SHP77 treated with DMSO at 0.1 percent for 48 hours (cell line): Measurements from ENCODE around the gene CDH26.
A peak's percentile ranks its signal among the peaks of the same experiment; 100 is the strongest.
"Not testable (repeated sequence)": the region's sequence is repeated elsewhere in the genome, so short reads cannot be mapped to it uniquely, and the experiment has no call there.

Experiments used
- DNase-seq: peaks from one replicate; lab custom pipeline; 2025; lab: John Stamatoyannopoulos, UW

CDH26 gene

DNA sequence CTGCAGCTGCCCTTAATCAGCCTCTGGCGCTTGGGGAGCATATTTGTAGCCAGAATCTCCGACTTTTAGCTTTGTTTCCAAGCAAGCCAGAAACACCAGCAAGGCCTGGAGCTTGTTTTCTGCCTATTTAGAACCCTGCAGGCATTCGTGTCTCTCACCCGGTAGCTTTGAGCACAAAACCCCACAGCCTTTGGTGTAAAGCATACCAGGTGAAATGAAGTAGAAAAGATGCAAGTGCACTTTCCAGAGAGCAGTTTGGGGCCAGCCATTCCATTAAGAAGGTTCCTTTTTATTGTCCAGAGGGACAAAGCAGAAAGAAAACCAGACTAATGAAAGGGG lies 17.3 kb upstream of the CDH26 start:
- no peak for DNase-seq

DNA sequence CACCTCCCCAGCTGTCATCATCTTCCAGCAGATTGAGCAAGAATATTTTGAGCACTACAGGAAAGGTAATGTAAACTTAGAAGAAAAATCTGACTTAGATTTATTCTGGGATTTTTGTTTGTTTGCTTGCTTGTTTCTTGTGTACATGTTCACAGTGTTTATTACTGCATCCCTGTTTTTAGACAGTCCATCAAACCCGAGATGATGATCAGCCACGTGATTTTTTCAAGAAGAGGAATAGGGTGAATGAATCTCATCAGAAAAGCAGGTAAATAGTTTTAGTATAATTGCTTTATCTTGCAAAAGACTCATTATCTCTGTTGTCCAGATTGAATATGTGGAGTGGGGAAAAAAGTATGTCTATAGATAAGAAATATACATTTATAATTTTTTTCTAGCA lies 16.0 kb upstream of the CDH26 start:
- no peak for DNase-seq

GRCh38 chr20:59944726-59945125 lies 13.5 kb upstream of the CDH26 start:
- no peak for DNase-seq

DNA sequence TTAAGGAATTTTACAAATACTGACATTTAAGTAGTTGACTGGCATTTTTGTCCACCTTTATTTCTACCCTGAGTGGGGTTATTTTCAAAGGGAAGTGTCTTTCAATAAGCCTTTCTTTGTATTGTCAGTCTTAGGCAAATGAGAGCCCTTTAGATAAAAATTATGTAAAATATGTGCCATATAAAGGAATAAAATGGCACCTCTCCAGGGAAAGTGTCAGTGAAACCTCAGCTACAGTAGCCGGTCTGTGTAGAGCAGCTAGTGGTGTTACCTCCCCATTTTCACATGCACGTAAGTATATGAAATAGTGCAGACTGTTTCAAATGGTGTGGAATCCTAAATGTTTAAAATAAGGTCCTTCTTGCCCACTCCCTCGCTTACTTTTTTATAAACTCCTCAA lies 13.0 kb upstream of the CDH26 start:
- no peak for DNase-seq

- no peak for DNase-seq
Observed at GRCh38 chr20:59945731-59946130, 12.5 kb upstream of the CDH26 start.

GRCh38 chr20:59947376-59947775 lies 10.8 kb upstream of the CDH26 start:
- DNase-seq = no peak

DNA sequence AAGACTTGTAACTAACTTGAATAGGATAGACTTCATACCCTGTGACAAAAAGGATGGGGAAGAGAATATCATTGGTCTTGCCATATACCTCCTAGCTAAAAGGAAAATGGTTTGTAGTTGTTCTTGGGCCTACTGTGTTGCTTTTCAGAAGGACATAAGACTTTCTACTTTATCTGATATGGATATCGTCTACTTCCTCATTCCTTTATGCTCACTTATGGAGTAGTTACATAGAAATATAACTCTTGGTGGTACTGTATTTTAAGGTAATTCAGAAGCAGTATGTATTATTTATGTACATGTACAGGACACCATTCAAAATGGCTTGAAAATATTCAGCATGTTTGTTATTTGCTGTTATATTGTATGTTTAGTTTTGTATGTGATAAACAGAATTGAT lies 10.0 kb upstream of the CDH26 start:
- DNase-seq = no peak

DNA sequence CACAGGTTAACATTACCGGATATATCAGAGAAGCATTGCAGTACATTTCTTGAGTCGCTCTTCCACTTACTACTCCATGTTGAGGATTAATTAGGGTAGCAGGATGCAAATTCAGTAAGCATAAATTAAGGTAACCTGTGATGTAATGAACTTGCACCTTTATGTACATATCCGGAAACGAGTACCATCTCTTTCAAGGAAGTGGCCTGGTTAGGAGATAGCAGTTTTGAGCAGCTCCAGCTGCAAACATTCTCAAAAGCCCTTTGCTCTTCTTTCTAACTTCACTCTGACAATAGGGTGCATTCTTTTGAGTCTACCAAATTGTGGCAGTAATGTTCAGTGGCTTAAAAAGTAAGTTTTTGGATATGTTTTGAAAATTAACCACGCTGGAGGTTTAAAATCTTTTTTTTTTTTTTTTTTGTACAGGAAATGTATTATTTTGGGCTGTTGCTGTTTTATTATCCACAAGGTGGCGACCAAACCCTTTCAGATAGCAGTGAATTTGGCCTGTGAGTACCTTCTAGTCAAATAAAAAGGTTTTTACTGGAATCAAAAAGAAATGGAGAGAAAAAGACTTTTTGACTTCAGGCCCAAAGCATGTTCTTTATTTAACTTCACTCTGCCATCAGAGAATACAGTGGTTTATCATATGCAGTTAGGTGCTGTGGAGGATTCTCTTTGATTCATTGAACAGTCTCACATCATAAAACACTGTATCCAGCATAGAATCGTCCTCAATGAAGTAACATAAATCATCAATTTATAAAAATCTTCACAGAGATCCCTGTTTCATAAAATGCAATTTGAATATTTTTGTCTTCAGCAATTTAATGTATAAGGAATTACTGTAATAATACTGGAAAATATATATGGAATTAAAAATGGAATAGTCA lies 9.1 kb upstream of the CDH26 start:
- DNase-seq = peak; percentile 38

- DNase-seq = no peak
Observed at GRCh38 chr20:59949911-59950310, 8.3 kb upstream of the CDH26 start.

GRCh38 chr20:59954718-59955117 lies 3.5 kb upstream of the CDH26 start:
- no peak for DNase-seq

GRCh38 chr20:59955131-59955796 lies 3.0 kb upstream of the CDH26 start:
- DNase-seq = peak; percentile 67

GRCh38 chr20:59957568-59957967 lies 655 bp upstream of the CDH26 start:
- not testable (repeated sequence) for DNase-seq

DNA sequence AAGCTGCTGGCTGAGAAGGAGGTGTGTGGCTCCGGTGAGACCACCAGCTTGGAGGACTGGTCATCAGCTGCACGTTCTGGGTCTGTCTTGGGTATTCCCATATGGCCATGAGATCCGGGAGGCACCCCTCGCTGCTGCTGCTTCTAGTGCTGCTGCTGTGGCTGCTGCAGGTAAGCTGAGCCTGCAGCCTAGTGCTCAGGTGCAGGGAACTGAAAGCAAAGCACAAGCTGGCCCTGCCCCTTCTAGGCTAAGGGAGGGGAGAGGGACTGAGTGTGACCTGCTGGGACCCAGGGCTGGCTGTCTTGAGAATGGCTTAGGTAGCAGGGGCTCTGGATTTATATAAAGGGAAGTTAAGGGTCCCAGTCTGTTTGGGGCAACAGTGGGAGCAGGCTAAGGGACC lies 403 bp downstream of the CDH26 start:
- no peak for DNase-seq

DNA sequence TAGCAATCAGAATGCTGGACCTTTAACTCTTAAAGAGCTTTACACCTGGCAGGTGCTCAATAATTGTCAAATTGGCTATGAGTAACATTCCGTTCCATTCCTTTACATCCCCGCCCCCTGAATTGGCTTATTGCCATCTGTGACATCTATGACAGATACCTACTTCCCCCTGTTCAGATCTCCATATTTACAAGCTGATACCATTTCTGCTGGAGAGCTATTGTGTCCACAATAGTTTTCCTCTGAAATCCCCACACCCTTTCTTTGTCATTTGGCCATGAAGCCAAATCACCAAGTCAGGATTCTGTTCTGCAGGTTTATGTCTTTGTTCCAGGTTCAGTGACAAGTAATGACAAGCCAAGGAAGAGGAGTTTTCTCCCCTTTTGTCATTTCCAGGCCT lies 3.2 kb downstream of the CDH26 start:
- no peak for DNase-seq

DNA sequence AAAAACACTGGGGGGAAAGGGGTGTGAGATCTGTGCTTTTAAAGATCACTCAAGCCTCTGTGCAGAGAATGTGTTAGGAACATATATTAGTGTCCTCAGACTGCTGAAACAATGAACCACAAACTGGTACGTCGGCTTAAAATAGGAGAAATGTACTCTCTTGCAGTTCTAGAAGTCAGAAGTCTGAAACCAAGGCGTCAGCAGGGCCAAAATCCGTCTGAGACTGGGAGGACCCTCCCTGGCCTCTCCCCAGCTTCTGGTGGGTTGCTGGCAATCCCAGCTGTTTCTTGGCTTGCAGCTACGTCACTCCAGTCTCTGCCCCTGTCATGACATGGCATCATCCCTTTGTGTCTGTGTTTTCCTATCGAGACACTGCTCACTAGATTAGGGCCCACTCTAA lies 3.9 kb downstream of the CDH26 start:
- no peak for DNase-seq

- DNase-seq = no peak
Observed at GRCh38 chr20:59966428-59966827, 8.2 kb downstream of the CDH26 start.

DNA sequence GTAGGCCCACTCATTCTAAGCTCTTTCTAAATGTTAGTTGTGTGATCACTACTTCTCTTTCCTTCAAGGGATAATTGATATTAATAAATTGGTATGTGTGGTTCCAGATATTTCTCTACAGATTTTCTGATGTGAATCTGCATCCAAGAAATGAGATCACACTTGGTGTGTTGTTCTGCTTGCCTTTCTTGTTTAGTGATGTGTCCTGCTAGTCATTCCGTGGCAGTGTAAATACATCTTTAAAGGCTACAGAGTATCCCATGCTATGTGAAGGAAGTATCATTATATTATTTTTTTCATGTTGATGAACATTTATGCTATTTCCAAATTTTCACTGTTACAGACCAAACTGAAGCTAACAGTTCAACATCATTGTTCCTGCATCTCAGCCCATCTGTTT lies 13.2 kb downstream of the CDH26 start:
- DNase-seq = no peak

DNA sequence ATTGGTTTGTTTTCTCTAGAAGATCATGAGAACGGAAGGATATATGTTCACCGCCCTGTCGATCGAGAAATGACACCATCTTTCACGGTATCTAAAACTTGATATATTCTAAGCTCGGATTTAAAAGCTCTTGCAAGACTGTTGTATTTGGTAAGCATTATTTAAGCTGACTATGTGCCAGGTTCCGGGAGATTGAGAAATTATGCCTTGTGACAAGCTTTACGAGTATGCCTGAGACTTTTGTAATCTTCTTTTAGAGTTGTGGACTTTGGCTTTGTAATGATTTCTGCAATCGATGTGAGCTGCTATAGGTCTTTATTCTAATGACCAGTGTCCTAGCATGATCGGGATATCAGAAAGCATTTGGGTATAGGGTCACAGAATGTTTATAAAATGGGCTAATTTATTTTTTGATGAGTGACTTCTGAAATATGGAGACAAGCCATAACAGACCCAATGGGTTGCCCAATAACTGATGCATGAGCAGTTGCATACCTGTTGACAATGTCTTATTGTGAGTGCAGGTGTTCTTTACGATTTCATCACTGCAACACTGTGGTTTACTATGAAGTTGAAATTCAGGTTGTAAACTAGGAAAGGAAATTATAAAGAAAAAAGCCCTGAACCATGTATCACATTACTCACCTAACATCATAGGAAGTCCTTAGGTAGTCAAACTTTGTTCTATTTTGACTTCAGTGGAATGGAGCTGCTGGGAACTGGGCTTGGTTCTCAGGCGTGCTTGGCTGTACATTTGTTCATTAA lies 14.0 kb downstream of the CDH26 start:
- no peak for DNase-seq

DNA sequence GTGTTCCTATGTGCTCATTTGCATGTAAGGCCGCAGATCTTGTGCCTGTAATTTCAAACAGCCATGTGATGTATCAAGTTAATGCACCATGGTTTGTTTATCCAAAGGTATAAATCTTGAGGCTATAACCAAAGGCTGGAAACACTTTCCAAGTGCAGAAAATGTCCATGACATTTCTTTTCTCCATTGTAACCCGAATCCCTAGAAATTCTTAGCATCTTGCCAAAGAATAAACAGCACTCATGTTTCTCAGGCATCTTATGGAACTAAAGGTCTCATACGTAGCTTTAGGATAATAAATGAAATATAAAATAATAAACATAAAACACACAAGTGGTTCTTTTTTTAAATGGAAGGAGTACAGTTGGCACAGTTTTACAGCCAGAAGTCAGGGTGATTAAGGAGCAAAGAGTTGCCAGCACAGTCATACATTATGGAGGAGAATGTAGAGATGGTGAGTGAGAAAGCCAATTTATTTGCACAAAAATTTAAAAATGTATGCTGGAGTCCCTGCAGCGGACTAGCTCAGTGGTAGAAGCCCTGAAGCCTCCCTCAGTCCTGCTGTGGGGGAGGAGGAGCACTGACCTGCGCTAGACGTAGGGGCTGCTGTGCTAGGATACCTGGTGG lies 18.0 kb downstream of the CDH26 start:
- DNase-seq = no peak

DNA sequence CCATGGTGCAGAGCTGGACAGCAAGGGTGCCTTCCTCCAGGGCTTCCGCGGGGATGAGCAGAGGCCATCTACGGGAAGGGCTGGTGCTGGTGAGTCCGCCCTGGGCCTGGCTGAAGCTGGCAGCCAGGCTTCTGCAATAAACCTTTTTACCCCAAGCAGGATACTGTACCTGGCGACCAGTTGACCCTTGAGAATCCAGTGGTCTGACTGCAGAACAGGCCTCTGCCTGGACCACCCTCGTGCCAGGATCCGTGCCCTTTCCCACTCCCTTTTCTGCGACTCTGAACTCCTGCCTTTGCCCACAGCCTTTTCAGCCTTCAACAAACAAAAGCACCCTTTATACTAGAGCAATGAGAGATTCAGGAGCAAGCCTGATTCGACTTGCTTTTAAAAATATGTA lies 18.9 kb downstream of the CDH26 start:
- no peak for DNase-seq

DNA sequence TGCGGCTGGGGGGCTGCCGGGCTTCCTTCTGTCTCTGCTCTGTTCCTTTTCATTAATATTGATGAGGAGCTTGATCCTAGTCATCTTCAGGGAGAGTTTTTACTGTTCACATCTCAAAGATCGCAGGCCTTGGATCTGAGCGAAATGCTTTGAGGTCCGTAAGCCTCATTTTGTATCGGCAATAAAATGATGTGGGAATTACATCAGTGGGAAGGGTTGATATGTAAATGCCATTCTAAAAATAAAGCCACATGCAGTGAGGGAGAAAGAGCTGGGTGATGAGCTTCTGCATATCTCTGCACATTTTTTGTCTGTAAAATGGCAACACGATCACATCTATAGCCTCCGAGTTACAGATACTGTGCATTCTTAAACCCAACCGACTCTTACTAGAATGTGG lies 24.9 kb downstream of the CDH26 start:
- DNase-seq = no peak

GRCh38 chr20:59984541-59984940 lies 26.3 kb downstream of the CDH26 start:
- DNase-seq = no peak

DNA sequence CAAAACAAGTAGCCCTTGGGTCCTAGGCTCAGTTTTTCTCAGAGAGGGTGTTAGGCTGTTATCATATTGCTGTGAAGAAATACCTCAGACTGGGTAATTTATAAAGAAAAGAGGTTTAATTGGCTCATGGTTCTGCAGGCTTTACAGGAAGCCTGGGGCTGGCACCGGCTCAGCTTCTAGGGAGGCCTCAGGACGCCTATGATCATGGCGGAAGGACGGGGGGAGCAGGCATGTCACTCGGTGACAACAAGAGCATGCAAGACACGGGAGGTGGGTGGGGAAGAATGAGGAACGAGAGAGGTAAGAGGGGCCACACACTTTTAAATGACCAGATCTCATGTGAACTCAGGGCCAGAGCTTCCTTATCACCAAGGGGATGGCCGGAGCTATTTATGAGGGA lies 26.9 kb downstream of the CDH26 start:
- DNase-seq = no peak
